IgD-negative memory B cell (primary cell): ENCODE results near the gene ARRB1. TPM values are rescaled to one million over a fixed set of nuclear protein-coding genes. Genes with fewer than 3 reads are reported as not detected.

Experiments
- H3K27ac Mint-ChIP-seq, 3 donors: one replicate each; pipeline ENCODE4 v1.8.0; 2020 to 2022; ENCODE audit warnings: mild to moderate bottlenecking in 3 of 3, mixed read lengths in 3 of 3, moderate library complexity in 1 of 3
- H3K27me3 Mint-ChIP-seq: one replicate; pipeline ENCODE4 v1.8.0; 2021; ENCODE audit warnings: mixed read lengths
- H3K36me3 Mint-ChIP-seq: one replicate; pipeline ENCODE4 v1.8.0; 2020; ENCODE audit warnings: mild to moderate bottlenecking, mixed read lengths
- H3K4me1 Mint-ChIP-seq, 3 donors: one replicate each; pipeline ENCODE4 v1.8.0; 2020 to 2022; ENCODE audit warnings: mixed read lengths in 3 of 3, mild to moderate bottlenecking in 1 of 3
- H3K4me3 Mint-ChIP-seq, 4 donors: one replicate each; pipeline ENCODE4 v1.8.0; 2020 to 2022; ENCODE audit warnings: mild to moderate bottlenecking in 4 of 4, mixed read lengths in 4 of 4, moderate library complexity in 3 of 4
- H3K9me3 Mint-ChIP-seq, 3 donors: one replicate each; pipeline ENCODE4 v1.8.0; 2020 to 2021; ENCODE audit warnings: mixed read lengths in 3 of 3, mild to moderate bottlenecking in 1 of 3
- polyA plus RNA-seq: library from polyadenylated mRNA; unstranded; fragments of 300-500 nt; fragmentation: Illumina TruSeq; gene quantifications from one replicate; pipeline ENCODE4 v1.2.3, GENCODE V29; 2021

ARRB1 gene
- polyA plus RNA-seq, 1 donor from 2014 or later, result 3.0 TPM

DNA sequence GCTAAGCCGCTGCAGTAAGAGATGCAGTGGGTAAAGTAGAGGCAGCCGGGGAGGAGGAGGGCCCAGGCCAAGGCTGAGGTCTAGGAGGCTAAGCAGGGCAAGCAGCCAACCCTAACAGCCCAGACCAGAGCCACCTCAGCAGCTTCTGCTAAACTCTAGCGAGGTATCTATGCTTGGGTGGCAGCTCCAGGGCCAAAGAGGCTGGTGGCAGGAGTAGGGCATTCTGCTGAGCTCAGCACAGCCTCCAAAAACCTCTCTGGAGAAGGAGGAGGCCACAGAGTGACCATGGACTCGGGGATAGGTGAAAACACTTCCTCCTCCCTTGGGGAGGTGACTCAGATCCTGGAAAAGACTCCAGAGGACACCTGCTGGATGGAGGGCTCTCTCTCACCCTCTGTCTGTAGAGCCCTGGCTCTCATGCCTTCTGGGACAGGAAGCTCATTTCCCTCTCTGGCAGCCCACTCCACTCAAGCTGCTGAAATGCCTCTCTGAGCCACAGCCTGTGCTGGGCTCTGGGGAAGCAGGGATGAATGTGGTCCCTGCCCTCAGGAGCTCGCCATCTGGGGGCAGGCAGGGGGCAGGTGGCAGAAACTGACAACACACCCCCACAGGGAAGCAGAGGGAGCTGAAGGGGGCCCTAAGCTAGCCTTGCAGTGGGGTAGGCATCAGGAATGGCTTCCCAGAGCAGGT is 127.4 kb downstream of the ARRB1 start:
- H3K4me3 Mint-ChIP-seq, result no peak overlapping the region
- H3K36me3 Mint-ChIP-seq, result no peaks in the 10 kb centered on the region
- no peak overlapping the region for H3K27ac Mint-ChIP-seq
- no peaks in the 10 kb centered on the region for H3K9me3 Mint-ChIP-seq
- peaks cover 2% of the 10 kb centered on the region for H3K27me3 Mint-ChIP-seq
- no peaks in the 10 kb centered on the region for H3K4me1 Mint-ChIP-seq

DNA sequence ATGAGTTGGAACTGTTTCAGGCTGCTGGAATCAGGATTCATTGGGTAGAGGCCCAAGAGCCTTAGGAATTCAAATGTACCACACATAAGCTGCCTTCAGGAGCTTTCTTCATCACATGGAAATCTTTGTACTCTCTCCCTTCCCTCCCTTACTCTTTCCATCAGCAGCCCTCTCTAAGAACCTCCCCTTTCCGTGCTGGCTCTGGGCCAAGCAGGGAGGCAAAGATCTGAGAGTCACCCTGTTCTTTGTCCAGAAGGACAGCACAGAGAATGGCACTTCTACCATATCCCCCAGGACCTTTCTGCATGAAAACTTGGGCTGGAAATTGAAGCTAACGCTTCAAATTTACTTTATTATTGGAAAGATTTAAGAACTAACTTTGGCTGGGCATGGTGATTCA is 131.6 kb downstream of the ARRB1 start:
- Mint-ChIP-seq H3K27ac (no peak overlapping the region), H3K9me3 (no peaks in the 10 kb centered on the region), H3K4me3 (no peak overlapping the region), H3K36me3 (no peaks in the 10 kb centered on the region), H3K4me1 (no peaks in the 10 kb centered on the region), H3K27me3 (peaks cover 7% of the 10 kb centered on the region)

DNA sequence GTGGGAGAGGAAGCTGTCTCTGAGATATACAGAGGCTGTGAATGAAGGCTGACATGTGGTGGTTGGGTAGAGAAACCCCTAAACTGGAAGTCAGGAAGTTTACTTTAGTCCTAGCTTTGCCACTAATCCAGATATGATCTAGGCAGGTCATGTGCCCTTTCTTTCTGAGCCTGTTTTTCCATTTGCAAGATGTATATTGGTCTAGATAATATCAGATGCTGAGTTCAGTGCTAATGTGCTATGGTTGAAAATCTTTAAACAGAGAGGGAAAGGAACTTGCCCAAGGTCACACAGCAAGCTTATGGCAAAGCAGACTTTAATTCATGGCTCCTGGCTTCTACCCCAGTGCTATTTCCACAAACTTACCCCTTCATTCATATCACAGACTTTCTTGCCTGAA is 136.6 kb downstream of the ARRB1 start:
- H3K27ac Mint-ChIP-seq, result no peak overlapping the region
- no peaks in the 10 kb centered on the region for H3K36me3 Mint-ChIP-seq
- H3K4me1 Mint-ChIP-seq, result no peaks in the 10 kb centered on the region
- no peak overlapping the region for H3K4me3 Mint-ChIP-seq
- peaks cover 14% of the 10 kb centered on the region for H3K27me3 Mint-ChIP-seq
- H3K9me3 Mint-ChIP-seq, result peaks cover 0 to 2% (median 1%) of the 10 kb centered on the region in 3 donors

DNA sequence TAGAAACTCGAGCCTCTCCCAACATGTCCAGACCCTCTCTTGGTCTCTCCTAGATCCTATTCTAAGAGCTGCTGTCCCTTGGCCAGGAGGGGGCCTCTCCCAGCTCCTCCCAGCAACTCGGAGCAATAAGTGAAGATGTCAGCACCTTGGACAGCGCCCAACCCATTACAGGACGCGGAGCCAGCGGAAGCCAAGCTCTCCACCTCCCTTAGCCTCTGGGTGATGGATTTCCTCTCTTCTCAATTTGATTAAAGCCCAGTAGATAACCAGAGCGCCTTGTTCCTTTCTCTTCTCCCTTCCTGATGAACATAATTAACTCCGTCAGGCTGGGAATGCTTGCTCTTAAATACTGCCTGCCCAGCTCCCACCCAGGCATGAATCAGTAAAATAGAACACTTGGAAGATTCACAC is 137.0 kb downstream of the ARRB1 start:
- Mint-ChIP-seq H3K27ac (no peak overlapping the region), H3K9me3 (peaks cover 0 to 2% (median 1%) of the 10 kb centered on the region in 3 donors), H3K4me1 (no peaks in the 10 kb centered on the region), H3K36me3 (no peaks in the 10 kb centered on the region), H3K27me3 (peaks cover 14% of the 10 kb centered on the region), H3K4me3 (peak overlapping the region in 1 of 4 donors; percentile 38)

Other genes starting within 250 kb of the ARRB1 start
- not detected for gene SLCO2B1, start 200.6 kb downstream of the ARRB1 start, polyA plus RNA-seq
- gene TPBGL, start 110.9 kb downstream of the ARRB1 start, polyA plus RNA-seq, result not detected
- 4,911 TPM for gene RPS3, start 47.9 kb upstream of the ARRB1 start, polyA plus RNA-seq
- gene KLHL35, start 81.5 kb upstream of the ARRB1 start, polyA plus RNA-seq, result 0.48 TPM
- 27.8 TPM for gene GDPD5, start 174.3 kb upstream of the ARRB1 start, polyA plus RNA-seq
- 1.8 TPM for gene SERPINH1, start 210.6 kb upstream of the ARRB1 start, polyA plus RNA-seq